OCI-LY3 (cell line): ENCODE results near the gene HOXC9.
"Not testable (repeated sequence)": the region's sequence is repeated elsewhere in the genome, so short reads cannot be mapped to it uniquely, and the experiment has no call there.

Experiments
- H2AFZ ChIP-seq: fragments of 200-600, 300-600 bp; shearing (Covaris generic); 2 replicates; pipeline ENCODE4 v1.6.0; 2014; ENCODE audit warnings: antibody characterized with exemption, low read depth, low read length
- H3K27ac ChIP-seq: fragments of 200-600, 300-600 bp; sonication (generic); 2 replicates; pipeline ENCODE4 v1.5.1; 2014; ENCODE audit warnings: mild to moderate bottlenecking, low read length, moderate library complexity, mixed read lengths
- H3K27me3 ChIP-seq: fragments of 200-600, 300-600 bp; sonication (generic); 2 replicates; pipeline ENCODE4 v1.6.1; 2014; ENCODE audit warnings: low read depth, low read length, mixed read lengths
- H3K36me3 ChIP-seq: fragments of 200-600, 300-600 bp; sonication (generic); replicated peaks from 2 replicates; pipeline ENCODE3; 2014; ENCODE audit warnings: low read depth, low read length, mixed read lengths
- H3K4me1 ChIP-seq: fragments of 300-600, 200-600 bp; sonication (generic); 2 replicates; pipeline ENCODE4 v1.6.1; 2014; ENCODE audit warnings: low read length, mixed read lengths
- H3K4me2 ChIP-seq: fragments of 200-600, 300-600 bp; sonication (generic); 2 replicates; pipeline ENCODE4 v1.6.1; 2014; ENCODE audit warnings: low read length, mixed read lengths
- H3K4me3 ChIP-seq: fragments of 300-600, 200-600 bp; sonication (generic); 2 replicates; pipeline ENCODE4 v1.5.1; 2014; ENCODE audit warnings: antibody characterized with exemption, mild to moderate bottlenecking, low read length, moderate library complexity
- H3K79me2 ChIP-seq: fragments of 300-600, 200-600 bp; shearing (Covaris generic); 2 replicates; pipeline ENCODE4 v1.6.1; 2014; ENCODE audit warnings: mild to moderate bottlenecking, low read length, mixed read lengths
- H3K9ac ChIP-seq: fragments of 300-600, 200-600 bp; shearing (Covaris generic); 2 replicates; pipeline ENCODE4 v1.6.0; 2014; ENCODE audit warnings: mild to moderate bottlenecking, low read length, moderate library complexity
- H3K9me3 ChIP-seq: fragments of 200-600, 300-600 bp; shearing (Covaris generic); 2 replicates; pipeline ENCODE4 v1.6.1; 2014; ENCODE audit warnings: low read length, mixed read lengths; ENCODE audit not compliant: insufficient read depth
- H4K20me1 ChIP-seq: fragments of 200-600, 300-600 bp; sonication (generic); 2 replicates; pipeline ENCODE4 v1.6.1; 2016; ENCODE audit warnings: low read length, mixed read lengths; ENCODE audit not compliant: insufficient read depth
- CTCF ChIP-seq: fragments of 200-600, 300-600 bp; sonication (generic); IDR thresholded peaks from 2 replicates; pipeline ENCODE4 v1.5.1; 2014; ENCODE audit warnings: antibody characterized with exemption, low read length, low read depth
- EZH2phosphoT487 ChIP-seq: fragments of 200-600 bp; shearing (Covaris generic); IDR thresholded peaks from 2 replicates; pipeline ENCODE4 v1.6.1; 2018; ENCODE audit warnings: antibody characterized with exemption, mixed run types, low read depth

The HOXC9 gene

GRCh38 chr12:54040648-54041047, 40.7 kb downstream of the HOXC9 start:
- no peak overlapping the region for H3K27ac ChIP-seq
- no peak overlapping the region for H3K4me2 ChIP-seq
- peaks cover 26% of the 10 kb centered on the region for H3K4me1 ChIP-seq
- H3K27me3 ChIP-seq: no peaks in the 10 kb centered on the region
- H3K36me3 ChIP-seq: no peaks in the 10 kb centered on the region
- H3K4me3 ChIP-seq: no peak overlapping the region
- no peak overlapping the region for H2AFZ ChIP-seq
- no peak overlapping the region for H3K9ac ChIP-seq
- no peaks in the 10 kb centered on the region for H3K79me2 ChIP-seq
- TF ChIP-seq EZH2phosphoT487 (no peak), CTCF (no peak)
- no peaks in the 10 kb centered on the region for H3K9me3 ChIP-seq
- H4K20me1 ChIP-seq: no peaks in the 10 kb centered on the region

- no peak for TF ChIP-seq EZH2phosphoT487
- no peak for TF ChIP-seq CTCF
- Histone ChIP-seq H3K4me3 (no peak overlapping the region), H3K36me3 (no peaks in the 10 kb centered on the region), H3K4me2 (no peak overlapping the region), H3K79me2 (no peaks in the 10 kb centered on the region), H4K20me1 (no peaks in the 10 kb centered on the region), H3K9me3 (no peaks in the 10 kb centered on the region), H3K9ac (no peak overlapping the region), H3K4me1 (peaks cover 26% of the 10 kb centered on the region), H2AFZ (no peak overlapping the region), H3K27me3 (no peaks in the 10 kb centered on the region), H3K27ac (no peak overlapping the region)
These were observed 41.2 kb downstream of the HOXC9 start for GRCh38 chr12:54041097-54041690.

GRCh38 chr12:54042033-54042432, 42.1 kb downstream of the HOXC9 start:
- not testable (repeated sequence) for H3K9me3 ChIP-seq, H3K27me3 ChIP-seq, H4K20me1 ChIP-seq, H3K79me2 ChIP-seq, H3K36me3 ChIP-seq, H3K4me3 ChIP-seq, H3K27ac ChIP-seq, H3K4me2 ChIP-seq, H3K9ac ChIP-seq, H2AFZ ChIP-seq
- H3K4me1 ChIP-seq: peaks cover 23% of the 10 kb centered on the region

- H3K79me2 ChIP-seq: no peaks in the 10 kb centered on the region
- H3K9me3 ChIP-seq: no peaks in the 10 kb centered on the region
- no peak overlapping the region; the same call in 1 of the 2 replicates for H3K9ac ChIP-seq
- H4K20me1 ChIP-seq: no peaks in the 10 kb centered on the region
- TF ChIP-seq CTCF (no peak), EZH2phosphoT487 (no peak)
- peaks cover 23% of the 10 kb centered on the region for H3K4me1 ChIP-seq
- no peaks in the 10 kb centered on the region for H3K36me3 ChIP-seq
- no peak overlapping the region for H3K4me2 ChIP-seq
- no peaks in the 10 kb centered on the region for H3K27me3 ChIP-seq
- no peak overlapping the region for H3K4me3 ChIP-seq
- no peak overlapping the region for H2AFZ ChIP-seq
- no peak overlapping the region for H3K27ac ChIP-seq
These were observed 43.3 kb downstream of the HOXC9 start for GRCh38 chr12:54042970-54043853.
